HG02885 (cell line): Measurements from ENCODE around the gene FILIP1.

Source experiments
- ATAC-seq: cut with Tn5 transposase; IDR thresholded peaks from one replicate; pipeline ENCODE4 v1.9.1; 2021; ENCODE audit warnings: mild to moderate bottlenecking; ENCODE audit not compliant: unreplicated experiment, poor library complexity

The FILIP1 gene

DNA sequence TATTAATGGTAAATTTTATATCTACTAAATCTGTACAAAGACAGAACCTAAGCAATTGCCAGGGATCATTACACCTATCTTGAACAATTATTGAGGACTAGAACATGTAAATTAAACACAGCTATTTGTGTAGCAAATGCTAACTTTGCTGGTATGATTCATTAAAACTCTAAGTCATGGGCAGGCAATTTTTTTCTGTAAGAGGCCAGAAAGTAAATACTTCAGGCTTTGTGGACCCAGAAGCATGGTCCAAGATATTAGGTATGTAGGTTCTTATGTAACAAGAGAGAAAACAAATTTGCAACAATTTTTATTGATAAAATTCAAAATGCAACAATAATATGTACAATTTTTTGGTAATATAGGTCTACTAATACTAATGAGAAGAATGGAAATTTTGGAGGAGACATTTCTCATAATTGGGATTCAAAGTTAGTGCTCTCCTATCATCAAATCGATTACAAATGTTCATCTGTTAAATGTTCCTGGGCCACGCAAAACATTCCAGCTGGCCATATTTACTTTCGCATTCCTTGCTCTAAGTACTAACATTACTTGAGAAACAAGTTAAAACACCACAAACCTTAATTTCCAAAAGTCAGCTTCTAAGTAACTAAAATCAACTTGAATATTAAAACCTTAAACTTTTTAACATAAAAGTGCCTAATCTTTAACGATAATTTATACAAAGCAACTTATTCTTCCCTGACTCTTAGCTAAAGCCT lies 213.3 kb downstream of the FILIP1 start:
- ATAC-seq: no peak

GRCh38 chr6:75279418-75279817 lies 214.2 kb downstream of the FILIP1 start:
- no peak for ATAC-seq

- no peak for ATAC-seq
These were observed 215.0 kb downstream of the FILIP1 start for GRCh38 chr6:75278474-75279077.

DNA sequence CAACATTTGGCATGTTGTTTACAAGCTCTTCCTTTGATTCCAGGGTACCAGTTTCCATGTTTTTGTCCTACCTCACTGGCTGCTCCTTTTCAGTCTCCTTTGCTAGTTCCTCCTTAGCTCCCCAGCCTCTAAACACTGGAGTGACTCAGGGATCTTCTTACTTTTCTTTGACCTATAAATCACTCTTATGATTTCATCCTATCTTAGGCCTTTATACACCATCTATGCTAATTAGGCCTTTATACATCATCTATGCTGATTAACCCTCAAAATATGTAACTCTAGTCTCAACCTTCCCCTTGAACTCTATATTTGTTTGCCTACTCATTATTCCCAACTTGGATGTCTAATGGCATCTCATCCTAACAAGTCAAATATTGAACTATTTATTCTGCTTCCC lies 218.5 kb downstream of the FILIP1 start:
- no peak for ATAC-seq

- ATAC-seq: peak; percentile 48
These were observed 220.6 kb downstream of the FILIP1 start for GRCh38 chr6:75273009-75273408.

- peak; percentile 25 for ATAC-seq
These were observed 221.3 kb downstream of the FILIP1 start for GRCh38 chr6:75272145-75272840.

DNA sequence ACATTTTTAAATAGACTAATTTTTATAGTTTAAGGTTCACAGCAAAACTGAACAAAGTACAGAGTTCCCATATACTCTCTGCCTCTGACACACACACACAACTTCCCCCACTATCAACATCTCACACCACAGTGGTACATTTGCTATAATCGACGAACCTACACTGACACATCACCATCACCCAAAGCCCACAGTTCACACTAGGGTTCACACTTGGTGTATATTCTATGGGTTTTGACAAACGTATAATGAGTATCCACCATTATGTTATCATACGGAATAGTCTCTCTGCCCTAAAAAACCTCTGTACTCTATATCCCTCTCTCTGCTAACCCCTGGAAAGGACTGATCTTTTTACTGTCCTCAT lies 224.6 kb downstream of the FILIP1 start:
- no peak for ATAC-seq

- ATAC-seq: no peak
These were observed 225.2 kb downstream of the FILIP1 start for GRCh38 chr6:75268121-75268987.

DNA sequence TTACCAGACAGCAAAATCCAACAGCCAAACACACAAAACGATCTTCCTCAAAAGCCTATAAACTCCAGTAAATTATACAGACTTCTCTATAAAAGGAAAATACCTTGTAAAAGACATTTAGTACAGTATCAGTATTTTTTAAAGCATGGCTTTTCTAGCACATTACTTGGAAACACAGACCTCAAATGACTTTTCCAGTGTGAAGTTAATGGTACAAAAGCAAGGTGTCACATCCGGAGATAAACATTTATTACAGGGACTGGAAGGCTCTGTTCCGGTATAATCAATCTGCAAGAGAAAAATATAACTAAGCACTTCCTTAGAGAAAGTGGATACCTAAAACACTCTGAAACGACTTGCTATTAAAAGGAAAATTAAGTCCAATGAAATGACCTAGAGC lies 226.1 kb downstream of the FILIP1 start:
- ATAC-seq: no peak

GRCh38 chr6:75266716-75267291 lies 226.8 kb downstream of the FILIP1 start:
- ATAC-seq: peak; percentile 82

GRCh38 chr6:75263401-75263750 lies 230.2 kb downstream of the FILIP1 start:
- no peak for ATAC-seq

- ATAC-seq: no peak
These were observed 230.7 kb downstream of the FILIP1 start for GRCh38 chr6:75262716-75263400.

GRCh38 chr6:75261299-75261698 lies 232.3 kb downstream of the FILIP1 start:
- no peak for ATAC-seq

DNA sequence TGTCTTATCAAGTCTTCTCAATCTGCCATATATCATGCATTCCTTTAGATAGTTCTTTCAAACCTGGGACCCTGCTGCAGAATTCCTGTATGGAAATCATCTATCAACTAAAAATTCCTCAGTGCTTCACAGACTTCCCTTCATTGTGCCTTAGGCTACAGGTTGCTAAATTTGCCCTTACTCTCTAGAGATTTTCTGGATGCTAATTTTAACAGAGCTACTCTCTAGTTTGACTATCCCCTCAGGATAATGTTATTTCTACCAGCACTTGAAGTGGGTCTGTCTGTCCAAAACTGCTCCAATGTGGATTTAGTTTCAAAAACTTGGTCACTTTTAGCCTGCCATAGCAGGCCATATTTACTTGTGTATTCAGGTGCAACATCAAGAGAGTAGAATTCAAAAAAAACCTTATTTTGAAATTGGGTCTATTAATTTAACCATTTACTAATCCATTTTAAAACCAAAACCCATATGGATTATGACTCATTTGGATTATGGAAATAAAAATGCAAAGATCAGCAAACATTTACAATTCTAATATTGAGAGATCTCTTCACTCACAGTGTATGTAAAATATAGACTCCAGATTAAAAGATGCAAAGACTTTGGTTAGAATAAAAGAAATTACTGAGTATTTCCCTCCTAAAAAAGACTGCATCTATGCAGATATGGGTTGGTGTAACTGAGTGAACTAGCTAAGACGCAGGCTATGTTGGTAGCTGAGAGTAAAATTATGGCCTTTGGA lies 236.1 kb downstream of the FILIP1 start:
- ATAC-seq: no peak

DNA sequence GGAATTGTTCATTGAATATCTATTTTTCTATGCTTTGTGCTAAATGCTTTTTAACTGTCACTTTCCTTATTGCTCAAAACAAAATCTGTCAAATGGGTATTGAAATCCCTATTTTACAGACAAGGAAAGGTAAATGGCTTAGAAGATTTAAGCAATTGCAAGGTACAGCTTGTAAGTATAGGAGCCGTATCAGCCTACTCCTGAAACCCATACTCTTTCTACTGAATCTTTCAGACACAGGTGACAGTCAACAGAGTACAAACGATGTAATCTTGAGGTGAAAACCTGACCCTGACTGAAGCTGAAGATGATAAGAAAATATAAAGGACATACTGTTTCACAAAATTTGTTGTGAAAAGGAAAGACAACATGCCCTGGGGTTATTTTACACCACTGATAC lies 243.0 kb downstream of the FILIP1 start:
- no peak for ATAC-seq

DNA sequence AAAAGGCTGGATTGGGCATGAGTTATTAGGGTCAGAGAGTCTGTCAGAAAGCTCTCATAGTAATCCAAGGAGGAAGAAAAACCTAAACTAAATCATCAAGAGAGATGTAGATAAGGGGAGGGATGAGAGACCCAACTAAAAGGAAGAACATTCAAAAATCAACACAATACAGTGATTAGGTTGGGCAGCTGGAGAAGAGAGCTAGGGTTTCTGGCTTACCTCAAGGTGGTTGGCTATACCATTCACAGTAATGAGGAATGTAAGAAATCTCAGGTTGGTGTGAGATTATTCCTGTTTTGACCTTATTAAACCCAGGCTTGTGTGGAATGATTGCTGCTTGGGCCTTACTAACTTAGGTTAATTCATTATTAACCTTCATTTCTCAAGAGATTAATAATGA lies 243.8 kb downstream of the FILIP1 start:
- ATAC-seq: no peak

DNA sequence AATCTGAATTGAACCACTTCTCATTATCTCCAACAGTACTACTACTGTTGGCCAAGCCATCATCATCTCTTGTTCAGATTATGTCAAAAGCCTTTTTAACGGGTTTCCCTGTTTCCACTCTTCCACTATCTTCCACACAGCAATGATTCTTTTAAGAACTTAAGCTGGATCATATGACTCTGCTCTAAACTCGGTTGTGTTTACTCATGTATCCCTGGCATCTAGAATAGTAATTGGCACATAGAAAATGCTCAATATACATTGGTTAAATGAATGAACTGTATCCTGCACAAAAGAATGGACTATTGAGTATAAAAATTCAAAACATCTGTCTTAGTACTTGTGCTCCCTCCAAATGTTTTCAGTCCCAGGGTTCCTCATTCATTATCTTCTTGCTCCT lies 247.2 kb downstream of the FILIP1 start:
- no peak for ATAC-seq

GRCh38 chr6:75244063-75244584 lies 249.5 kb downstream of the FILIP1 start:
- ATAC-seq: no peak
